ENCODE results near the gene PNMA8B. TPM values are rescaled to one million over a fixed set of nuclear protein-coding genes. Genes with fewer than 3 reads are reported as not detected.

PNMA8B gene
- total RNA-seq, 4 donors from 2014 or later, result 3.1 to 4.2 (median 3.7) TPM

DNA sequence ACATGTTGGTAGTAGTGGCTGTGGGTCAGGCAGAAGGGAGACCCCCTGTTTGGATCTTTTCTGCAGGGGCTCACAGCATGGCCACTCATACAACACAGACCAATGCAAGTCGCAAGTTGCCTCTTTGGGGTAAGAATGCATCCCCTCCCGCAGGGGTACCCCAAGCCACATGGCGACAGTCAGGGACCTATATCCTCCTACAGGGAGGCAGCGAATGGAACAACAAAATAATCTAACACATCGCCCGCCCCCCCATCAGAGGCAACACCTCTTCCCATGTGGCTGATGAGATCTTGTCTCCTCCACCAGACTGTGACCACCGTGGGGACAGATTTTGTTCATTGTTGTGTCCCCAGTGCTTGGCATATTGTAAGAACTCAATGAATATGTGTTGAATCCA is 40.7 kb upstream of the PNMA8B start:
- Histone ChIP-seq H3K4me1 (no peaks in the 10 kb centered on the region), H3K9me3 (no peaks in the 10 kb centered on the region), H3K4me3 (no peak overlapping the region), H3K36me3 (no peaks in the 10 kb centered on the region), H3K27ac (no peak overlapping the region), H3K27me3 (peaks cover 0 to 4% of the 10 kb centered on the region in 2 donors)
- TF ChIP-seq, protein P1, sequence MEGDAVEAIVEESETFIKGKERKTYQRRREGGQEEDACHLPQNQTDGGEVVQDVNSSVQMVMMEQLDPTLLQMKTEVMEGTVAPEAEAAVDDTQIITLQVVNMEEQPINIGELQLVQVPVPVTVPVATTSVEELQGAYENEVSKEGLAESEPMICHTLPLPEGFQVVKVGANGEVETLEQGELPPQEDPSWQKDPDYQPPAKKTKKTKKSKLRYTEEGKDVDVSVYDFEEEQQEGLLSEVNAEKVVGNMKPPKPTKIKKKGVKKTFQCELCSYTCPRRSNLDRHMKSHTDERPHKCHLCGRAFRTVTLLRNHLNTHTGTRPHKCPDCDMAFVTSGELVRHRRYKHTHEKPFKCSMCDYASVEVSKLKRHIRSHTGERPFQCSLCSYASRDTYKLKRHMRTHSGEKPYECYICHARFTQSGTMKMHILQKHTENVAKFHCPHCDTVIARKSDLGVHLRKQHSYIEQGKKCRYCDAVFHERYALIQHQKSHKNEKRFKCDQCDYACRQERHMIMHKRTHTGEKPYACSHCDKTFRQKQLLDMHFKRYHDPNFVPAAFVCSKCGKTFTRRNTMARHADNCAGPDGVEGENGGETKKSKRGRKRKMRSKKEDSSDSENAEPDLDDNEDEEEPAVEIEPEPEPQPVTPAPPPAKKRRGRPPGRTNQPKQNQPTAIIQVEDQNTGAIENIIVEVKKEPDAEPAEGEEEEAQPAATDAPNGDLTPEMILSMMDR (IDR thresholded peaks at IDR 0.05), result no peak
- no peak for TF ChIP-seq EP300 (IDR thresholded peaks at IDR 0.05)
- no peak for TF ChIP-seq POLR2A (IDR thresholded peaks at IDR 0.05)
- 85 to 87% methylated on average over 7 of the region's 7 CpGs for WGBS, 2 donors
- no peak for DNase-seq (ENCODE audit: low spot score in 2 of 2)

GRCh38 chr19:46533621-46534081 is 38.0 kb upstream of the PNMA8B start:
- Histone ChIP-seq H3K4me3 (no peak overlapping the region), H3K9me3 (no peaks in the 10 kb centered on the region), H3K27me3 (peaks cover 0 to 16% of the 10 kb centered on the region in 2 donors), H3K4me1 (peaks cover 0 to 16% (median 5%) of the 10 kb centered on the region in 4 donors), H3K36me3 (no peaks in the 10 kb centered on the region), H3K27ac (no peak overlapping the region)
- no peak for DNase-seq (ENCODE audit: low spot score in 2 of 2)
- WGBS, 2 donors, result 83 to 88% methylated on average over 10 to 15 of the region's 16 CpGs
- TF ChIP-seq POLR2A (IDR thresholded peaks at IDR 0.05) (no peak), EP300 (IDR thresholded peaks at IDR 0.05) (no peak)
- TF ChIP-seq, protein P1 (IDR thresholded peaks at IDR 0.05), result no peak

DNA sequence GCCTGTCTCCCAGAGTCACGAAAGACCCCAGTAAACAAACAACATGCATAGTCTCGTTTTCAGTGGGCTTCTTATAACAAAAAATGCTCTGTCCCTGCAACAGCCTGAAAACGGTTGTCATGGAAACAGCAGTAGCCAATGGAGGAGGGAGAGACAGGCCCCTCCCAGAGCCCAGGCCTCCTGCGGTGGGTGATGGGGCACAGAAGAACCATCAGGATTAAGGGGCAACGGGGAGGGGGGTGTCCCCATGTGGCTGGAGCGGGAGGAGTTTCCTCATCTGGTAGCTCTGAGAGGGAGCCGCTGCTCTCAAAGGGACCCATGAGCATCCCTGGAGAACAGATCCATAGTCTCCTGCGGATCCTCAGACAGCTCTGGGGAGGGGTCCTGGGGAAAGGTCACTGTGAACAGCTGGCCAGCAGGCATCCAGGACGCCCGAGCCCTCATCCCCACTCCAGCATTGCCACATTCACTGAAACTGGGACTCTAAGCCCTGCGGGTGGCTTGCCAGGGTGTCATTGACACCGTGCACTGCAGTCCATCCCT is 37.5 kb upstream of the PNMA8B start:
- Histone ChIP-seq H3K27me3 (peaks cover 0 to 16% of the 10 kb centered on the region in 2 donors), H3K4me3 (no peak overlapping the region), H3K9me3 (no peaks in the 10 kb centered on the region), H3K27ac (no peak overlapping the region), H3K4me1 (peaks cover 0 to 16% (median 5%) of the 10 kb centered on the region in 4 donors), H3K36me3 (no peaks in the 10 kb centered on the region)
- TF ChIP-seq POLR2A (IDR thresholded peaks at IDR 0.05) (no peak), EP300 (IDR thresholded peaks at IDR 0.05) (no peak)
- TF ChIP-seq, protein P1 (IDR thresholded peaks at IDR 0.05), result no peak
- DNase-seq (ENCODE audit: low spot score in 2 of 2), result no peak
- WGBS, 2 donors, result 46 to 58% methylated on average over 10 to 11 of the region's 12 CpGs

- no peaks in the 10 kb centered on the region for H3K9me3 ChIP-seq
Measured at GRCh38 chr19:46530636-46531035, 35.0 kb upstream of the PNMA8B start.

More at GRCh38 chr19:46530636-46531035, 35.0 kb upstream of the PNMA8B start:
- peaks cover 0 to 16% of the 10 kb centered on the region in 2 donors for H3K27me3 ChIP-seq
- peaks cover 0 to 16% (median 5%) of the 10 kb centered on the region in 4 donors for H3K4me1 ChIP-seq
- DNase-seq (ENCODE audit: low spot score in 2 of 2), result no peak
- TF ChIP-seq POLR2A (IDR thresholded peaks at IDR 0.05), result no peak
- TF ChIP-seq EP300 (IDR thresholded peaks at IDR 0.05), result no peak
- TF ChIP-seq, protein P1 (IDR thresholded peaks at IDR 0.05), result no peak
- H3K27ac ChIP-seq, result no peak overlapping the region
- 76 to 81% methylated on average over 1 of the region's 1 CpG for WGBS, 2 donors
- no peak overlapping the region for H3K4me3 ChIP-seq
- H3K36me3 ChIP-seq, result peaks cover 0 to 5% (median 0%) of the 10 kb centered on the region in 3 donors
